CD4-positive, CD25-positive, alpha-beta regulatory T cell (primary cell): Measurements from ENCODE around the gene ENTHD1. TPM values are rescaled to one million over a fixed set of nuclear protein-coding genes. Genes with fewer than 3 reads are reported as not detected.

Source experiments
- ATAC-seq, 2 donors: fragments of 150-1000 bp; cut with Tn5 transposase; one replicate each; pipeline ENCODE4 v1.10.0; 2021; ENCODE audit warnings: low read depth in 2 of 2, moderate number of reproducible peaks in 2 of 2, moderate library complexity in 1 of 2
- DNase-seq, 3 donors: peaks; one replicate each; pipeline versions ENCODE4 v3.0.0 to v3.0.0-alpha.2; 2012 to 2022; ENCODE audit warnings: mixed read lengths in 1 of 3
- H3K27ac ChIP-seq: one replicate; pipeline ENCODE4 v1.7.0; 2013; ENCODE audit warnings: mild to moderate bottlenecking, low read length; ENCODE audit not compliant: insufficient read depth, poor library complexity, severe bottlenecking
- H3K27me3 ChIP-seq: one replicate; pipeline ENCODE4 v1.7.0; 2013; ENCODE audit warnings: low read length; ENCODE audit not compliant: control insufficient read depth, insufficient read depth
- H3K36me3 ChIP-seq: one replicate; pipeline ENCODE4 v1.7.0; 2013; ENCODE audit warnings: mild to moderate bottlenecking, low read length, moderate library complexity; ENCODE audit not compliant: control insufficient read depth, insufficient read depth
- H3K4me1 ChIP-seq: 2 replicates; pipeline ENCODE4 v1.7.0; 2013; ENCODE audit warnings: mild to moderate bottlenecking, low read length; ENCODE audit not compliant: insufficient read depth, control insufficient read depth, poor library complexity, severe bottlenecking
- H3K4me3 ChIP-seq: one replicate; pipeline ENCODE4 v1.7.0; 2013; ENCODE audit warnings: low read depth, mild to moderate bottlenecking, low read length, moderate library complexity
- H3K9me3 ChIP-seq, 2 experiments: 1 replicate in 1 of 2; 2 replicates in 1 of 2; pipeline ENCODE4 v1.7.0; 2013; ENCODE audit warnings: low read length in 2 of 2, mild to moderate bottlenecking in 1 of 2, moderate library complexity in 1 of 2; ENCODE audit not compliant: control insufficient read depth in 2 of 2
- H3K27ac Mint-ChIP-seq, 3 donors: one replicate each; pipeline ENCODE4 v1.8.0; 2020 to 2022; ENCODE audit warnings: mild to moderate bottlenecking in 3 of 3, mixed read lengths in 3 of 3, moderate library complexity in 2 of 3
- H3K27me3 Mint-ChIP-seq: one replicate; pipeline ENCODE4 v1.8.0; 2022; ENCODE audit warnings: mild to moderate bottlenecking, mixed read lengths
- H3K36me3 Mint-ChIP-seq: one replicate; pipeline ENCODE4 v1.8.0; 2020; ENCODE audit warnings: mixed read lengths
- H3K4me1 Mint-ChIP-seq, 4 donors: one replicate each; pipeline ENCODE4 v1.8.0; 2020 to 2022; ENCODE audit warnings: mixed read lengths in 4 of 4, mild to moderate bottlenecking in 1 of 4
- H3K4me3 Mint-ChIP-seq, 4 donors: one replicate each; pipeline ENCODE4 v1.8.0; 2020 to 2022; ENCODE audit warnings: mild to moderate bottlenecking in 4 of 4, mixed read lengths in 4 of 4, moderate library complexity in 3 of 4
- H3K9me3 Mint-ChIP-seq, 7 donors: one replicate each; pipeline ENCODE4 v1.8.0; 2020 to 2022; ENCODE audit warnings: mixed read lengths in 7 of 7, mild to moderate bottlenecking in 3 of 7, moderate library complexity in 2 of 7
- polyA plus RNA-seq, 4 donors: library from polyadenylated mRNA; unstranded; fragments of 300-500 nt; fragmentation: Illumina TruSeq; gene quantifications; one replicate each; pipeline ENCODE4 v1.2.3, GENCODE V29; 2021
- total RNA-seq: library from RNA; stranded (reverse); gene quantifications from one replicate; pipeline ENCODE4 v1.2.3, GENCODE V29; 2022

Gene ENTHD1
- total and polyA plus RNA-seq, 5 donors from 2014 or later: 0.13 to 0.32 (median 0.18) TPM; not detected in 1

GRCh38 chr22:39937906-39938305 lies 44.3 kb upstream of the ENTHD1 start:
- Histone ChIP-seq H3K4me1 (peaks cover 95% of the 10 kb centered on the region), H3K9me3 (no peaks in the 10 kb centered on the region), H3K27ac (peak overlapping the region; percentile 80), H3K36me3 (no peaks in the 10 kb centered on the region), H3K27me3 (no peaks in the 10 kb centered on the region), H3K4me3 (peak overlapping the region; percentile 67)
- Mint-ChIP-seq H3K27ac (peak overlapping the region; percentile 88 to 96 (median 90)), H3K36me3 (peaks cover 10% of the 10 kb centered on the region), H3K4me3 (peak overlapping the region; percentile 61 to 89 (median 80)), H3K4me1 (peaks cover 50 to 98% (median 79%) of the 10 kb centered on the region in 4 donors), H3K9me3 (no peaks in the 10 kb centered on the region), H3K27me3 (no peaks in the 10 kb centered on the region)
- DNase-seq (peak in 2 of 3 donors; percentile 54 to 64), ATAC-seq (peak; percentile 54 to 66)

- Mint-ChIP-seq H3K4me1 (peaks cover 46 to 90% (median 73%) of the 10 kb centered on the region in 4 donors), H3K4me3 (peak overlapping the region; percentile 47 to 83 (median 72)), H3K9me3 (no peaks in the 10 kb centered on the region), H3K36me3 (peaks cover 10% of the 10 kb centered on the region), H3K27ac (peak overlapping the region; percentile 90 to 99 (median 96)), H3K27me3 (no peaks in the 10 kb centered on the region)
- Histone ChIP-seq H3K36me3 (no peaks in the 10 kb centered on the region), H3K9me3 (no peaks in the 10 kb centered on the region), H3K27me3 (no peaks in the 10 kb centered on the region), H3K27ac (peak overlapping the region; percentile 80), H3K4me3 (peak overlapping the region; percentile 67), H3K4me1 (peaks cover 97% of the 10 kb centered on the region)
- ATAC-seq: no peak
- DNase-seq: no peak
Measured at GRCh38 chr22:39936523-39937145, 43.1 kb upstream of the ENTHD1 start.

- Histone ChIP-seq H3K27ac (peak overlapping the region; percentile 80), H3K4me1 (peaks cover 97% of the 10 kb centered on the region), H3K9me3 (no peaks in the 10 kb centered on the region), H3K27me3 (no peaks in the 10 kb centered on the region), H3K36me3 (no peaks in the 10 kb centered on the region), H3K4me3 (peak overlapping the region; percentile 67)
- H3K36me3 Mint-ChIP-seq: peaks cover 10% of the 10 kb centered on the region
- H3K4me1 Mint-ChIP-seq: peaks cover 38 to 80% (median 66%) of the 10 kb centered on the region in 4 donors
- no peaks in the 10 kb centered on the region for H3K9me3 Mint-ChIP-seq
- H3K4me3 Mint-ChIP-seq: peak overlapping the region; percentile 47 to 83 (median 72)
- H3K27me3 Mint-ChIP-seq: no peaks in the 10 kb centered on the region
- no peak for ATAC-seq
- DNase-seq: no peak
- peak overlapping the region; percentile 90 to 99 (median 96) for H3K27ac Mint-ChIP-seq
Measured at GRCh38 chr22:39935612-39936011, 42.1 kb upstream of the ENTHD1 start.

GRCh38 chr22:39935116-39935515 lies 41.6 kb upstream of the ENTHD1 start:
- Histone ChIP-seq H3K4me3 (peak overlapping the region; percentile 67), H3K36me3 (no peaks in the 10 kb centered on the region), H3K9me3 (no peaks in the 10 kb centered on the region), H3K4me1 (peaks cover 97% of the 10 kb centered on the region), H3K27ac (peak overlapping the region; percentile 80), H3K27me3 (no peaks in the 10 kb centered on the region)
- Mint-ChIP-seq H3K4me1 (peaks cover 34 to 75% (median 61%) of the 10 kb centered on the region in 4 donors), H3K36me3 (peaks cover 10% of the 10 kb centered on the region), H3K27ac (peak overlapping the region; percentile 90 to 99 (median 96)), H3K4me3 (peak overlapping the region; percentile 47 to 79 (median 71)), H3K9me3 (no peaks in the 10 kb centered on the region), H3K27me3 (no peaks in the 10 kb centered on the region)
- ATAC-seq: no peak
- no peak for DNase-seq

- Histone ChIP-seq H3K4me1 (peaks cover 99% of the 10 kb centered on the region), H3K36me3 (no peaks in the 10 kb centered on the region), H3K27ac (peak overlapping the region; percentile 60), H3K4me3 (peak overlapping the region; percentile 58), H3K9me3 (no peaks in the 10 kb centered on the region), H3K27me3 (no peaks in the 10 kb centered on the region)
- H3K27ac Mint-ChIP-seq: peak overlapping the region; percentile 90 to 99 (median 93)
- peaks cover 10% of the 10 kb centered on the region for H3K36me3 Mint-ChIP-seq
- H3K27me3 Mint-ChIP-seq: no peaks in the 10 kb centered on the region
- peaks cover 34 to 63% (median 53%) of the 10 kb centered on the region in 4 donors for H3K4me1 Mint-ChIP-seq
- ATAC-seq: no peak
- peak overlapping the region; percentile 42 to 82 (median 74) for H3K4me3 Mint-ChIP-seq
- no peaks in the 10 kb centered on the region for H3K9me3 Mint-ChIP-seq
- DNase-seq: peak in 1 of 3 donors; percentile 46
Measured at GRCh38 chr22:39933741-39934140, 40.2 kb upstream of the ENTHD1 start.

GRCh38 chr22:39932918-39933649 lies 39.5 kb upstream of the ENTHD1 start:
- H3K27me3 Mint-ChIP-seq: no peaks in the 10 kb centered on the region
- H3K9me3 Mint-ChIP-seq: no peaks in the 10 kb centered on the region
- H3K27me3 ChIP-seq: no peaks in the 10 kb centered on the region
- peaks cover 12% of the 10 kb centered on the region for H3K36me3 Mint-ChIP-seq
- peak overlapping the region; percentile 42 to 82 (median 74) for H3K4me3 Mint-ChIP-seq
- no peaks in the 10 kb centered on the region for H3K9me3 ChIP-seq
- H3K27ac Mint-ChIP-seq: peak overlapping the region; percentile 90 to 94 (median 93)
- peaks cover 99% of the 10 kb centered on the region for H3K4me1 ChIP-seq
- H3K27ac ChIP-seq: peak overlapping the region; percentile 60
- H3K4me3 ChIP-seq: peak overlapping the region; percentile 62
- H3K36me3 ChIP-seq: no peaks in the 10 kb centered on the region
- DNase-seq (peak; percentile 37 to 78 (median 47)), ATAC-seq (peak in 1 of 2 donors; percentile 44)
- peaks cover 32 to 56% (median 47%) of the 10 kb centered on the region in 4 donors for H3K4me1 Mint-ChIP-seq

- H3K9me3 ChIP-seq: no peaks in the 10 kb centered on the region
- peak overlapping the region; percentile 60 for H3K27ac ChIP-seq
- Mint-ChIP-seq H3K36me3 (peaks cover 18% of the 10 kb centered on the region), H3K4me1 (peaks cover 34 to 47% (median 42%) of the 10 kb centered on the region in 4 donors), H3K27me3 (no peaks in the 10 kb centered on the region), H3K4me3 (peak overlapping the region in 1 of 4 donors; percentile 53), H3K9me3 (no peaks in the 10 kb centered on the region), H3K27ac (peak overlapping the region in 1 of 3 donors; percentile 92)
- ATAC-seq: no peak
- H3K27me3 ChIP-seq: no peaks in the 10 kb centered on the region
- H3K4me3 ChIP-seq: peak overlapping the region; percentile 84
- H3K4me1 ChIP-seq: peaks cover 99% of the 10 kb centered on the region
- H3K36me3 ChIP-seq: no peaks in the 10 kb centered on the region
- DNase-seq: no peak
Measured at GRCh38 chr22:39932166-39932565, 38.6 kb upstream of the ENTHD1 start.
